Nephron progenitor cell (in vitro differentiated cells): ENCODE measurements around the gene ATP5MK.
A peak's percentile ranks its signal among the peaks of the same experiment; 100 is the strongest.

Experiments
- DNase-seq: peaks from one replicate; pipeline ENCODE4 v3.0.0; 2021
- H3K27ac Mint-ChIP-seq: 2 replicates; pipeline ENCODE4 v1.8.0; 2021; ENCODE audit warnings: mild to moderate bottlenecking, moderate library complexity, mixed read lengths
- H3K27me3 Mint-ChIP-seq: 2 replicates; pipeline ENCODE4 v1.8.0; 2021; ENCODE audit warnings: mild to moderate bottlenecking, low read depth, mixed read lengths; ENCODE audit not compliant: poor library complexity
- H3K36me3 Mint-ChIP-seq: 2 replicates; pipeline ENCODE4 v1.8.0; 2021; ENCODE audit warnings: low read depth, mixed read lengths
- H3K4me1 Mint-ChIP-seq: 2 replicates; pipeline ENCODE4 v1.8.0; 2021; ENCODE audit warnings: mixed read lengths
- H3K4me3 Mint-ChIP-seq: 2 replicates; pipeline ENCODE4 v1.8.0; 2021; ENCODE audit warnings: mild to moderate bottlenecking, moderate library complexity, mixed read lengths
- H3K9me3 Mint-ChIP-seq: 2 replicates; pipeline ENCODE4 v1.8.0; 2021; ENCODE audit warnings: mild to moderate bottlenecking, moderate library complexity, mixed read lengths
- CTCF ChIP-seq: fragments of 200-600 bp; sonication (generic); IDR thresholded peaks from 2 replicates; pipeline ENCODE4 v1.5.0; 2021; ENCODE audit warnings: antibody characterized with exemption

The ATP5MK gene

GRCh38 chr10:103416436-103417147, 20.3 kb upstream of the ATP5MK start:
- Mint-ChIP-seq H3K27me3 (no peaks in the 10 kb centered on the region), H3K4me1 (no peaks in the 10 kb centered on the region), H3K36me3 (peaks cover 79% of the 10 kb centered on the region), H3K27ac (no peak overlapping the region), H3K4me3 (no peak overlapping the region), H3K9me3 (no peaks in the 10 kb centered on the region)
- peak; percentile 56 for TF ChIP-seq CTCF
- DNase-seq: peak; percentile 51

GRCh38 chr10:103415581-103415980, 19.3 kb upstream of the ATP5MK start:
- H3K4me1 Mint-ChIP-seq: no peaks in the 10 kb centered on the region
- no peak overlapping the region for H3K4me3 Mint-ChIP-seq
- no peak for DNase-seq
- H3K27me3 Mint-ChIP-seq: no peaks in the 10 kb centered on the region
- H3K9me3 Mint-ChIP-seq: no peaks in the 10 kb centered on the region
- H3K27ac Mint-ChIP-seq: no peak overlapping the region
- peaks cover 72% of the 10 kb centered on the region for H3K36me3 Mint-ChIP-seq
- no peak for TF ChIP-seq CTCF

GRCh38 chr10:103413564-103413963, 17.3 kb upstream of the ATP5MK start:
- TF ChIP-seq CTCF: no peak
- no peak for DNase-seq
- Mint-ChIP-seq H3K36me3 (peaks cover 74% of the 10 kb centered on the region), H3K27ac (no peak overlapping the region), H3K9me3 (no peaks in the 10 kb centered on the region), H3K27me3 (no peaks in the 10 kb centered on the region), H3K4me1 (no peaks in the 10 kb centered on the region), H3K4me3 (no peak overlapping the region)

- Mint-ChIP-seq H3K4me1 (peaks cover 57% of the 10 kb centered on the region), H3K9me3 (no peaks in the 10 kb centered on the region), H3K36me3 (peaks cover 53% of the 10 kb centered on the region), H3K27ac (peak overlapping the region; percentile 99), H3K4me3 (peak overlapping the region; percentile 100), H3K27me3 (peaks cover 2% of the 10 kb centered on the region)
- TF ChIP-seq CTCF: no peak
- peak; percentile 9 for DNase-seq
Measured at GRCh38 chr10:103397191-103397825, 1.0 kb upstream of the ATP5MK start.

DNA sequence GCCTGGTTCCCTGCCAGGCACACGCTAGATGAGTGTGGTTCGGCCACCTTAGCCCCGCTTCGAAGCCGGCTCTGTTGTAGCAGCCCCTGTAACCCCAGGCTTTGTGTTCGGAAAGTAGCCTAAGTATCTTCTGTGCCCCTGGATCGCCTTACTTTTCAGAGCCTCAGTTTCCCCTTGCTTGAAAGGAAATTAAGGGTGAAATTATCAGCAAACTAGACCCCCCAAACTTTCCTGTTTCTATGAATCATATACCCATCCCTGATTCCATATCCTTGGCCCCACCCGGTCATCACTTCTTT, 463 bp upstream of the ATP5MK start:
- H3K27me3 Mint-ChIP-seq: peaks cover 2% of the 10 kb centered on the region
- no peak for DNase-seq
- H3K9me3 Mint-ChIP-seq: no peaks in the 10 kb centered on the region
- TF ChIP-seq CTCF: no peak
- H3K4me3 Mint-ChIP-seq: peak overlapping the region; percentile 100
- H3K27ac Mint-ChIP-seq: peak overlapping the region; percentile 99
- H3K4me1 Mint-ChIP-seq: peaks cover 57% of the 10 kb centered on the region
- H3K36me3 Mint-ChIP-seq: peaks cover 52% of the 10 kb centered on the region

DNA sequence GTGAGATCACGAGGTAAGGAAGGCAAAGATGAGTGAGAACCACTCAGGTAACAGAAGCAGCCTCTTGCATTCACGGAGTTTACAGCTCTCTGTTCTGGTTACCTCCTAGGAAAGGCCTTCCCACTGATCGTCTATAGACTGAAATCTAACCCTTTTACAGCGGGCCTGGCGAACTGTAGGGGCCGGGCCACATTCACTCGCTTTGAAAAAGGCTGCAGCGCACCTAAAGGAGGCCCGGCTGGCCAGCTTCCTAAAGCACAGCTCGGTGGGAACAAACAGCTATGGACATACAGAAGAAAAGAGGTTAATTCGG, 565 bp downstream of the ATP5MK start:
- no peak for TF ChIP-seq CTCF
- peaks cover 53% of the 10 kb centered on the region for H3K36me3 Mint-ChIP-seq
- peak overlapping the region; percentile 99 for H3K27ac Mint-ChIP-seq
- H3K27me3 Mint-ChIP-seq: peaks cover 5% of the 10 kb centered on the region
- no peaks in the 10 kb centered on the region for H3K9me3 Mint-ChIP-seq
- H3K4me3 Mint-ChIP-seq: peak overlapping the region; percentile 100
- DNase-seq: peak; percentile 27
- H3K4me1 Mint-ChIP-seq: peaks cover 57% of the 10 kb centered on the region
